GM21723 (cell line): ENCODE results near the gene GRAMD2A.
"Not testable (repeated sequence)": the region's sequence is repeated elsewhere in the genome, so short reads cannot be mapped to it uniquely, and the experiment has no call there.

ENCODE experiments used
- ATAC-seq: cut with Tn5 transposase; IDR thresholded peaks from one replicate; pipeline ENCODE4 v1.9.1; 2021; ENCODE audit warnings: mild to moderate bottlenecking, moderate library complexity; ENCODE audit not compliant: unreplicated experiment

Gene GRAMD2A

DNA sequence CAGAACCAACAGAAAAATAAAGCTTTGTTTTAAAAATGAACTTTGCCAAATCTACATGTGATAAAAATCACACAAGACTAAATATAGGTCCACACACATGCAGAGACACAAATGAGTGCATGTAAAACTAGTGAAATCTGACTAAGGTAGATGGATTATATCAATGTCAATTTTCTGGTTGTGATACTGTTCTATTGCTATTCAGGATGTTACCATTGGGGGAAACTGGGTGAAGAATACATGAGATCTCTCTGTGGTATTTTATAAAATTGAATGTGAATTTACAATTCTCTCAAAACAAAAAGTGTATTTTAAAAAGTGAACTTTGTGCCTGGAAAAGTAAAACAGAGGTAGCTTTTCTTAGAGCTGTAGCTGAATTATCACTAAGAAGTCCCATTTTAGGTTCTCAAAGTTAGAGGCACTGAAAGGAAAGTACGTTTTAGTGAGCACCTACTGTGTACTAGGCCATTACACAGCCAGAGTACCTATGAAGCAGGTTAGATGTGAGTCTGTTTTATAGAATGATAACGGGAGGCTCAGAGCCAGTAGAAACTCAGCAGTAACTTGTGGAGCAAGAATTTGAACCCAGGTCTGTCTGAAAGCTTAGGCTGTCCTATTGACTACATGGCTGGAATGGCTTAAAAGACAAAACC lies 8.2 kb downstream of the GRAMD2A start:
- ATAC-seq, result no peak

- no peak for ATAC-seq
These were observed 13.3 kb downstream of the GRAMD2A start for GRCh38 chr15:72184165-72184811.

- ATAC-seq, result no peak
These were observed 13.8 kb downstream of the GRAMD2A start for GRCh38 chr15:72183781-72184164.

GRCh38 chr15:72182673-72183072 lies 14.9 kb downstream of the GRAMD2A start:
- no peak for ATAC-seq

GRCh38 chr15:72182244-72182643 lies 15.3 kb downstream of the GRAMD2A start:
- no peak for ATAC-seq

- ATAC-seq, result no peak
These were observed 16.7 kb downstream of the GRAMD2A start for GRCh38 chr15:72180761-72181324.

- ATAC-seq, result no peak
These were observed 17.5 kb downstream of the GRAMD2A start for GRCh38 chr15:72179950-72180581.

DNA sequence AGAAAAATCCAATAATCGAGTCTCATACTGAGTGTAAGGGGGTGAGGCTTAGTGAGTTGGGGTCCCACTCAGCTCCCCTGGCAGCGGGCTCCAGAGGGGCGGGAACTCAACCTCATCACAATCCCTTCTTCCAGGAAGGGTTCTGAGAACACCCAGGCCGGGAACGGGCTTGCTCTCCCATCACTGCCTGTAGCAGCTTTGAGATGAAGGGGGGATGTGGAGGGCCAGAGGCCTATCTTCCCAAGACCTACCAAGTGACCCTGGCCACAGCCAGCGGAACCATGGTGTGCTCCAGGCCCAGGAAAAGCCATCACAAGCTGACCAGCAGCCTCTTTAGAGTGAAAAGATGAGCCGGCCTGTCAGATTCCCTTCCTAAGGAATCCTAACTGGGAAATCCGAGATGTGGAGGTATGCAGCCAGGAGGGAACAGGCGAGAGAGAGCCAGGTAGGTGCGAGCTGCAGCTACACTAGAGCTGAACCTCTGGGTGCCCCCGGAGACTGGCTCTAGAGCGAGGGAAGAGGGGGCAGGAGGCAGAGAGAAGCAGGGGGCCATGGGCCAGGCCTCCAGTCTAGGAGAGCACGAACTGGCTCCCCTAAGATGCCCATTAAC lies 18.5 kb downstream of the GRAMD2A start:
- no peak for ATAC-seq

- ATAC-seq, result no peak
These were observed 20.8 kb downstream of the GRAMD2A start for GRCh38 chr15:72176743-72177142.

DNA sequence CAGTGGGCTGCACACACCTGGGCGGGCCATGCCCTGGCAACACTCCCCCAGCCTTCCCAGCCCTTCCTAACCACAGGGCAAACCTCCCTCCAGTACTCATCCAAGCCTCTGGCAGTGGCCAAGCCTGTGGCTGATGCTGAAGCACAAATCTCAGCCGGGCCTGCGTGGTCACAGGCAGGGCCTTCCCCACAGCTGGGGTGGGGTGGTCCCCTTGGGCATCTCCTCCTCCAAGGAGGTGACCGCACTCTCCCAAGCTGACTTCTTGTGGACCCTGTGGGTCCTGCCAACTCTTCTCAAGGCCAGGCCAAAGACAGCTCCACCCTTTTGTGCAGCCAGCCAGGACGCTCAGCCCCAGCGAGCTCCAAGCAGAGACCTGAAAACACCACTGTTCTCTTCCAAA lies 21.4 kb downstream of the GRAMD2A start:
- no peak for ATAC-seq

DNA sequence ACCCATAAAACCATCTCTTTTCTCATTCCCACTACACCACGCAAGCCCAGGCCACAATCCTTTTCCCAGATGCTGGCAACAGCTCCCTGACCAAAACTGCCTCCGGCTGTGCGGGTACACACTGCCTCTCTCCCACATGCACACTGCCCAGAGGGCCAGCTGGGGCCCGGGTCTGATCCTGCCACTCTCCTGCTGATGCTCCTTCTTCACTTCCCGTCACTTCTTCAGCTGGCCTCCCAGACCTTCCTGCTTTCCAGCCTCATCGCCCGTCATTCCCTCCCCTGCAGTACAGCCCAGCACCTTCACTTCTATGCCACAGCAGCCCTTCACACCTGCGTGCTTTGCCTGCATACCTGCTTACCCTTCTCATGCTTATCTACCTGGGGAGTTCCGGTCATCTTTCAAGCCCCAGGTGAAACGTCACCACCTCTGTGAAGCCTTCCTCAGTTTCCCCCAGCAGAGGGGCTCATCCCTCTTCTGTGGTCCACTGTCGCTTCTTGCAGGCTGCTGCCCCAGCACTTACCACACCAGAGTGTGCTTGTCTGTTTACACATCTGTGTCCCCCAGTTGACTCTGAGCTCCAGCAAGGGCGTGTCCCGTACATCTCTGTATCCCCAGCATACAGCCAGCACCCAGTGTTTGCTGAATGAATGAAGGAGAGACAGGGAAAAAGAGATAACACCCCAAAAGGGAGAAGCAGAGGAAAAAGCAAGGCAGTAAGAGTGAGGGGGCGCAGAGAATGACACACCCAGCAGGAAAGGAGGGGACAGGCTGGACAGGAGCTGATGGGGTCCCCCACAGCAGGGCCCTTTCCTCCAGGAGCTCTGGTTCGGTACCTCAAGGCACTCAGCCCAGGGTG lies 22.2 kb downstream of the GRAMD2A start:
- no peak for ATAC-seq

GRCh38 chr15:72174551-72175165 lies 22.9 kb downstream of the GRAMD2A start:
- no peak for ATAC-seq

DNA sequence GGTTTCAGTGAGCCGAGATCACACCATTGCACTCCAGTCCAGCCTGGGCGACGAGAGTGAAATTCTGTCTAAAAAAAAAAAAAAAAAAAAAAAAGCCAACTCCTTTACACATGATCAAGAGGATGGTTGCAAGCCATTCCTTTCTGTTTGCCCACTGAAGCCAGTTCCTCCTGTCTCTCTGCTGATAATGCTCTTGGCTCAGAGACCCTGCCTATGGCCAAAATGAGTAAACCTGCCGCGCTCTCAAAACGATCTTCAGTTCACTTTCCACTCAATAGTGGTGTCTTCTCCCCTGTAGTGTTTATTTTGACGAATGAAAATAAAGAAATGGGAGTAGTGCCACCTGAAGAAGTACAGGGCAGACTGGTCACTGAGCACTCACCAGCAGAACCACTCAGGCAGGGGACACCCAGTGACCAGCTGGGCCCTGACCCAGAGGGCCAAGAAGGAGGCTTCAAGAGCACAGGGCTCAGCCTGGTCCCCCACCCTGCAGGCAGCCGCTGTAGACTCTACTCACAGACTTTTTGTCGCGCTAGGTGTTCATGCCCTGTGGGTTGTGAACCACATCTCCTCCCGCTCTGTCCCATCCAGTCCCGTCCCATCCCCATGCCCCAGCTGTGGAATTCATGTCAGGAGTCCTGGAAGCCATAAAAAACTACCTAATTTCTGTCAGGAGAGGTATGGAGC lies 23.6 kb downstream of the GRAMD2A start:
- ATAC-seq, result no peak

GRCh38 chr15:72173401-72173800 lies 24.2 kb downstream of the GRAMD2A start:
- ATAC-seq, result no peak

- ATAC-seq, result no peak
These were observed 24.8 kb downstream of the GRAMD2A start for GRCh38 chr15:72172796-72173195.

GRCh38 chr15:72171978-72172377 lies 25.6 kb downstream of the GRAMD2A start:
- not testable (repeated sequence) for ATAC-seq

GRCh38 chr15:72170691-72171090 lies 26.9 kb downstream of the GRAMD2A start:
- ATAC-seq, result no peak

DNA sequence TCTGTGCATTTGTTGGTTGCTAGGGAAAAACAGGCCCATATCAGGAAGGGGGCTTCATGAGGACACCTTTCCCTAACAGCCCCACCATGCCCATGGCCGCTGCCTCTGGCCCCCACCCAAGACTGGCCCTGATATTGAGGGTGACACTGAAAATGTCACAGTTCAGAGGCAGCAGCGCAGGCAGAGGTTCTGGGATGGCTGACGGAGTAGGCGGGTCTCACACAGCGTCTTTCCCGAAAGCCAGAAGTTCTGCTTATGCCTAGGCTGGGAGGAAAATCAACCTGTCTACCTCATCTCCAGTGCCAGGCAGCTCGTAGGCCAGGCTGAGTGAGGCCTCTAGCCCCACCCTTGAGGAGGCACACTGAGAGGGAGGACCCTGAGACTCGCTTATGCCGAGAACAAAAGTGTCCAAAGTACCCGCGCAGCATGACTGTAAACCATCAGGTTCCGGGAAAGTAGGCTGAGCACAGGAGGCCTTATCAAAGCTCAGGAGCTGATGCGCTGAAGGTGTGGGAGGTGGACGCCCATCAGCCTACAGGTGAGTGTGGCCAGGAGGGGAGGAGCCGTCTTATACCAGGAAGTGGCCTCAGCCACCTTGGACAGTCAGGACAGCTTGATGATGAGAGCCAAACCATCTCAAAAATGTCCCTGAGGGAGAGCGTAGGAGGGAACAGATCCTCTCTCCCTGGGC lies 27.5 kb downstream of the GRAMD2A start:
- no peak for ATAC-seq
